K562 (cell line): ENCODE results near the gene ADAMTSL3. TPM values are rescaled to one million over a fixed set of nuclear protein-coding genes. Genes with fewer than 3 reads are reported as not detected.

ENCODE experiments used
- ATAC-seq: fragments of 200-7000 bp; cut with Tn5 transposase; 3 replicates; pipeline ENCODE4 v1.9.1; 2020; ENCODE audit warnings: moderate library complexity
- BruUV-seq: library from RNA; stranded (reverse); fragments of 400-500 nt; replicated peaks from 2 replicates; lab custom pipeline; 2021; lab: Mats Ljungman, UMichigan
- CTCF ChIA-PET: fragments of 300-600 bp; formaldehyde crosslinking; extraction: SDS; loops from one replicate; lab custom pipeline; 2021; ENCODE audit warnings: low intra/inter-chr PET ratio; lab: Yijun Ruan, JAX
- POLR2A ChIA-PET: fragments of 300-600, 350-650 bp; sonication (Branson Sonifier 250); formaldehyde crosslinking; extraction: SDS; loops from one replicate; lab custom pipeline; 2021; ENCODE audit warnings: antibody characterized with exemption, inconsistent platforms; lab: Yijun Ruan, JAX
- DNase-seq, 4 experiments: peaks; one replicate each; pipeline versions ENCODE4 v3.0.0 to v3.0.0-alpha.2; 2011 to 2018; ENCODE audit warnings: low spot score in 3 of 4, mixed read lengths in 3 of 4; ENCODE audit errors: extremely low read depth in 1 of 4
- FAIRE-seq: peaks from 2 replicates; lab custom pipeline; 2011; peaks lifted over from hg19 to GRCh38; lab: Jason Lieb, UNC
- H2AFZ ChIP-seq: 2 replicates; pipeline ENCODE4 v1.6.0; 2011; ENCODE audit warnings: low read depth, low read length, control low read depth, inconsistent platforms
- H3K27ac ChIP-seq: fragments of 200-600 bp; 3 replicates; pipeline ENCODE4 v1.8.0; 2011; ENCODE audit warnings: low read depth, mild to moderate bottlenecking, control low read depth, inconsistent platforms, low read length, moderate library complexity, mixed read lengths; ENCODE audit errors: extremely low read depth
- H3K27me3 ChIP-seq, 2 experiments: fragments of 300-600 bp in 1 of 2; 2 replicates in 1 of 2; 3 replicates in 1 of 2; pipeline versions ENCODE4 v1.6.0 to v1.8.0; 2011; ENCODE audit warnings: inconsistent platforms in 2 of 2, low read length in 2 of 2, mild to moderate bottlenecking in 1 of 2, mixed read lengths in 1 of 2, moderate library complexity in 1 of 2; ENCODE audit not compliant: control insufficient read depth in 2 of 2, insufficient read depth in 2 of 2
- H3K36me3 ChIP-seq: fragments of 300-600 bp; 3 replicates; pipeline ENCODE4 v1.8.0; 2011; ENCODE audit warnings: mild to moderate bottlenecking, low read length, inconsistent platforms; ENCODE audit not compliant: control insufficient read depth, insufficient read depth
- H3K4me1 ChIP-seq, 2 experiments: fragments of 200-600 bp in 1 of 2; replicated peaks in 1 of 2; 2 replicates in 1 of 2; 3 replicates in 1 of 2; pipeline versions ENCODE4 v1.5.1 to v1.8.0; 2011; ENCODE audit warnings: inconsistent platforms in 2 of 2, low read length in 2 of 2, mild to moderate bottlenecking in 1 of 2, mixed read lengths in 1 of 2, moderate library complexity in 1 of 2; ENCODE audit not compliant: control insufficient read depth in 2 of 2, insufficient read depth in 2 of 2
- H3K4me2 ChIP-seq: 2 replicates; pipeline ENCODE4 v1.6.1; 2011; ENCODE audit warnings: low read length, control low read depth, inconsistent platforms, mixed read lengths; ENCODE audit not compliant: insufficient read depth
- H3K4me3 ChIP-seq: fragments of 200-600 bp; sonication (generic), shearing (Covaris generic); 2 replicates; pipeline ENCODE4 v1.5.1; 2016; ENCODE audit warnings: control low read depth, inconsistent platforms
- H3K79me2 ChIP-seq: fragments of 200-600 bp; 3 replicates; pipeline ENCODE4 v1.8.0; 2011; ENCODE audit warnings: low read length, inconsistent platforms; ENCODE audit not compliant: control insufficient read depth, insufficient read depth
- H3K9ac ChIP-seq, 2 experiments: 2 replicates each; pipeline versions ENCODE4 v1.6.0 to v1.6.1; 2011; ENCODE audit warnings: low read depth in 2 of 2, low read length in 2 of 2, control low read depth in 1 of 2, inconsistent platforms in 1 of 2, mild to moderate bottlenecking in 1 of 2, mixed read lengths in 1 of 2; ENCODE audit not compliant: insufficient read depth in 1 of 2
- H3K9me1 ChIP-seq: one replicate; pipeline ENCODE4 v1.6.0; 2011; ENCODE audit warnings: inconsistent platforms, mild to moderate bottlenecking, low read length, moderate library complexity; ENCODE audit not compliant: control insufficient read depth, insufficient read depth
- H3K9me3 ChIP-seq: replicated peaks from 2 replicates; pipeline ENCODE4 v1.5.1; 2011; ENCODE audit warnings: low read depth, low read length, inconsistent platforms; ENCODE audit not compliant: control insufficient read depth, insufficient read depth
- H4K20me1 ChIP-seq: replicated peaks from 2 replicates; pipeline ENCODE4 v1.6.1; 2011; ENCODE audit warnings: low read length, inconsistent platforms, mixed read lengths; ENCODE audit not compliant: control insufficient read depth, insufficient read depth
- L3MBTL2 ChIP-seq: fragments of 450-650 bp; IDR thresholded peaks from 2 replicates; pipeline ENCODE4 v1.6.1; 2016; ENCODE audit warnings: mild to moderate bottlenecking, moderate library complexity
- MNT ChIP-seq, 2 experiments: fragments of 450-650 bp; conservative IDR thresholded peaks; 2 replicates each; pipeline ENCODE4 v1.6.1; 2017; ENCODE audit warnings: mild to moderate bottlenecking in 2 of 2, moderate library complexity in 2 of 2
- NR2C1 ChIP-seq, 2 experiments: fragments of 450-650 bp; IDR thresholded peaks; 2 replicates each; pipeline ENCODE4 v1.6.1; 2017; ENCODE audit warnings: mild to moderate bottlenecking in 2 of 2, antibody characterized with exemption in 1 of 2, inconsistent platforms in 1 of 2, missing compliant biosample characterization in 1 of 2, missing genetic modification characterization in 1 of 2
- OTX1 ChIP-seq: fragments of 450-650 bp; formaldehyde crosslinking; IDR thresholded peaks from 2 replicates; pipeline ENCODE4 v1.4.0; 2022; ENCODE audit warnings: mild to moderate bottlenecking
- SLC30A9 ChIP-seq: fragments of 250-450 bp; sonication (Bioruptor Pico); IDR thresholded peaks from 2 replicates; pipeline ENCODE4 v1.8.0; 2022; ENCODE audit warnings: mild to moderate bottlenecking, moderate library complexity
- SRF ChIP-seq, 2 experiments: fragments of 250-450, 450-650 bp in 1 of 2; sonication (Bioruptor Pico) in 1 of 2; sonication (generic) in 1 of 2; formaldehyde crosslinking; IDR thresholded peaks; 2 replicates each; pipeline versions ENCODE4 v1.5.0 to v1.5.1; 2020 to 2022; ENCODE audit warnings: mild to moderate bottlenecking in 1 of 2, missing genetic modification reagents in 1 of 2
- WGBS: fragments of 100-300 bp; shearing (Covaris generic); methylation state at CpG from one replicate; pipeline ENCODE4 v1.1.6; 2016; ENCODE audit warnings: low coverage, mixed read lengths; ENCODE audit not compliant: insufficient coverage; ENCODE audit errors: missing lambda C conversion rate; 5-methylcytosine and 5-hydroxymethylcytosine counted together
- in situ Hi-C: fragments of 300-500 bp; cut with MboI; formaldehyde crosslinking; loops from 4 replicates; pipeline ENCODE4 v1.15.0; 2018; ENCODE audit warnings: inconsistent platforms, mixed read lengths
- intact Hi-C: fragments of 100-400 bp; cut with micrococcal nuclease; formaldehyde crosslinking; loops from 2 replicates; pipeline ENCODE4 v1.14.2; 2022
- polyA plus RNA-seq, 8 experiments: library from polyadenylated mRNA; depleted of rRNA in 4 of 8; stranded (reverse) in 5 of 8; unstranded in 3 of 8; fragments of >200 nt; fragmentation: Nextera tagmentation in 2 of 8; fragmentation: Illumina TruSeq in 1 of 8; extraction: Ambion mirVana in 2 of 8; extraction: Trizol in 1 of 8; gene quantifications; 2 replicates each; pipeline versions ENCODE4 v1.2.1 to v1.2.3, GENCODE V29; 2011 to 2014; ENCODE audit warnings: inconsistent platforms in 1 of 8, missing spikeins in 1 of 8
- total RNA-seq, 7 experiments: library from RNA; depleted of rRNA in 6 of 7; stranded (reverse); fragments of >200 nt in 6 of 7; fragmentation: Illumina TruSeq in 2 of 7; extraction: Trizol in 2 of 7; gene quantifications; 2 replicates each; pipeline versions ENCODE4 v1.2.1 to v1.2.3, GENCODE V29; 2011 to 2021; ENCODE audit warnings: low replicate concordance in 1 of 7

ADAMTSL3 gene
- total and polyA plus RNA-seq, 9 of the 15 experiments (the other 6 are each of a cell fraction or from before 2014, with no cell fraction given): 0.01 to 0.18 (median 0.07) TPM; not detected in 3

DNA sequence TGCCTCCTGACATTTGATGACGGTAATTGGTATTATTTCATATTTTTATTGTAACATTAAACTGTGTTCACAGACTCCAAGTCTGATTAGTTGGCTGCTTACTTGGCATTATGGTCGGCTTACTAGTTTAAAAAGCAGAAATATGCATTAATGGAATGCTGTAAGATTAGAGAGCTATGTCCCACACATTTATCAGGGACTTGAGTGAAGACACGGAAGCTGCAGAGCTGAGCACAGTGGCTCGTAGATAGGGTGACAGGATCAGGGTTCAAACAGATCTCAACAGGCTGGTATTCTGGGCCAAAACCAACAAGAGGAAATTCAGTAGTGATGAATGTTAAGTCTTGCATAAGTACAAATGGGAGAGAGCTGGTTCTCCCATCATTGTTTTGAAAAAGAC, 113.8 kb downstream of the ADAMTSL3 start:
- Histone ChIP-seq H2AFZ (no peak overlapping the region), H3K36me3 (no peaks in the 10 kb centered on the region), H3K9me3 (no peaks in the 10 kb centered on the region), H3K9ac (no peak overlapping the region), H3K4me3 (no peak overlapping the region), H4K20me1 (no peaks in the 10 kb centered on the region), H3K27ac (no peak overlapping the region), H3K4me2 (no peak overlapping the region), H3K9me1 (no peaks in the 10 kb centered on the region), H3K27me3 (peaks cover 2 to 4% of the 10 kb centered on the region in 2 experiments; a peak in 2 of 5 replicates), H3K79me2 (no peaks in the 10 kb centered on the region), H3K4me1 (no peaks in the 10 kb centered on the region)
- CTCF ChIA-PET: no interaction called here
- DNase-seq: no peak
- TF ChIP-seq OTX1 (CRISPR knock-in tag): no peak
- TF ChIP-seq NR2C1 (IDR thresholded peaks at IDR 0.05): no peak
- TF ChIP-seq NR2C1 (tag; IDR thresholded peaks at IDR 0.05): no peak
- no peak for TF ChIP-seq SLC30A9 (CRISPR knock-in tag)
- no peak for TF ChIP-seq MNT (conservative IDR thresholded peaks at IDR 0.05)
- no peak for TF ChIP-seq L3MBTL2
- TF ChIP-seq SRF (CRISPR knock-in tag; IDR thresholded peaks at IDR 0.05): no peak
- ATAC-seq: no peak
- in situ Hi-C loops (no loop called here), intact Hi-C loops (no loop called here)
- FAIRE-seq: no peak
- no TSS peak for BruUV-seq
- 2% methylated on average over 4 of the region's 4 CpGs for WGBS
- POLR2A ChIA-PET: no interaction called here
